HepG2 (cell line): ENCODE measurements around the gene CACNB4. TPM values are rescaled to one million over a fixed set of nuclear protein-coding genes. Genes with fewer than 3 reads are reported as not detected.

Experiments
- ATAC-seq: fragments of 200-7000 bp; cut with Tn5 transposase; 3 replicates; pipeline ENCODE4 v1.9.1; 2020; ENCODE audit warnings: mild to moderate bottlenecking, moderate library complexity
- BruUV-seq: library from RNA; stranded (reverse); fragments of 400-500 nt; replicated peaks from 2 replicates; lab custom pipeline; 2021; lab: Mats Ljungman, UMichigan
- CTCF ChIA-PET: fragments of 300-600 bp; formaldehyde crosslinking; extraction: SDS; loops from one replicate; lab custom pipeline; 2021; ENCODE audit warnings: low total read pairs, inconsistent platforms, low intra/inter-chr PET ratio; lab: Yijun Ruan, JAX
- POLR2A ChIA-PET: fragments of 350-600 bp; sonication (Branson Sonifier 250); formaldehyde crosslinking; loops from one replicate; lab custom pipeline; 2020; ENCODE audit warnings: antibody characterized with exemption, inconsistent platforms; lab: Yijun Ruan, JAX
- DNase-seq: peaks from one replicate; pipeline ENCODE4 v3.0.0-alpha.2; 2015; ENCODE audit warnings: low spot score
- FAIRE-seq: peaks from 3 replicates; lab custom pipeline; 2011; peaks lifted over from hg19 to GRCh38; lab: Jason Lieb, UNC
- H2AFZ ChIP-seq: one replicate; pipeline ENCODE4 v1.6.1; 2011; ENCODE audit warnings: low read length, inconsistent platforms
- H3K27ac ChIP-seq: fragments of 300-600 bp; 3 replicates; pipeline ENCODE4 v1.8.0; 2011; ENCODE audit warnings: mixed run types, mild to moderate bottlenecking, mixed read lengths, low read length, inconsistent platforms; ENCODE audit not compliant: insufficient read depth; ENCODE audit errors: extremely low read length
- H3K27me3 ChIP-seq, 2 experiments: fragments of 200-600 bp in 1 of 2; 2 replicates in 1 of 2; 3 replicates in 1 of 2; pipeline versions ENCODE4 v1.6.0 to v1.8.0; 2011; ENCODE audit warnings: low read length in 2 of 2, mild to moderate bottlenecking in 2 of 2, moderate library complexity in 2 of 2, inconsistent platforms in 1 of 2; ENCODE audit not compliant: insufficient read depth in 2 of 2, control insufficient read depth in 1 of 2
- H3K36me3 ChIP-seq, 2 experiments: fragments of 200-600 bp in 1 of 2; replicated peaks in 1 of 2; 2 replicates in 1 of 2; 3 replicates in 1 of 2; pipeline versions ENCODE4 v1.5.1 to v1.8.0; 2011; ENCODE audit warnings: low read length in 2 of 2, inconsistent platforms in 1 of 2; ENCODE audit not compliant: insufficient read depth in 2 of 2, control insufficient read depth in 1 of 2
- H3K4me1 ChIP-seq: 2 replicates; pipeline ENCODE4 v1.5.1; 2012; ENCODE audit warnings: low read length, inconsistent platforms; ENCODE audit not compliant: insufficient read depth
- H3K4me2 ChIP-seq: 2 replicates; pipeline ENCODE4 v1.6.0; 2011; ENCODE audit warnings: low read depth, low read length, inconsistent platforms
- H3K4me3 ChIP-seq, 3 experiments: fragments of 200-600 bp in 1 of 3; sonication (generic), shearing (Covaris generic) in 1 of 3; replicated peaks in 1 of 3; 2 replicates each; pipeline ENCODE4 v1.5.1; 2011 to 2016; ENCODE audit warnings: low read length in 3 of 3, inconsistent platforms in 2 of 3, low read depth in 2 of 3, mild to moderate bottlenecking in 2 of 3, control low read depth in 1 of 3, mixed read lengths in 1 of 3; ENCODE audit not compliant: insufficient read depth in 1 of 3
- H3K79me2 ChIP-seq: one replicate; pipeline ENCODE4 v1.6.1; 2011; ENCODE audit warnings: low read length, inconsistent platforms; ENCODE audit not compliant: insufficient read depth
- H3K9ac ChIP-seq: 2 replicates; pipeline ENCODE4 v1.6.0; 2011; ENCODE audit warnings: mild to moderate bottlenecking, low read depth, low read length, inconsistent platforms; ENCODE audit not compliant: insufficient read depth
- H3K9me3 ChIP-seq: 2 replicates; pipeline ENCODE4 v1.5.1; 2012; ENCODE audit warnings: mild to moderate bottlenecking, low read length
- H4K20me1 ChIP-seq: 2 replicates; pipeline ENCODE4 v1.6.0; 2011; ENCODE audit warnings: inconsistent platforms, mild to moderate bottlenecking, low read length, moderate library complexity; ENCODE audit not compliant: insufficient read depth
- CCDC6 ChIP-seq: sonication (generic); formaldehyde crosslinking; IDR thresholded peaks from 2 replicates; pipeline ENCODE4 v1.8.1; 2022; ENCODE audit warnings: mild to moderate bottlenecking, missing genetic modification reagents, moderate library complexity
- CREB3 ChIP-seq: sonication (generic); formaldehyde crosslinking; IDR thresholded peaks from 2 replicates; pipeline ENCODE4 v1.5.0; 2020; ENCODE audit warnings: missing genetic modification reagents
- DBP ChIP-seq: sonication (generic); formaldehyde crosslinking; IDR thresholded peaks from 2 replicates; pipeline ENCODE4 v1.4.0; 2020; ENCODE audit warnings: missing genetic modification reagents; ENCODE audit errors: not compliant biosample characterization
- EZH2 ChIP-seq: conservative IDR thresholded peaks from 2 replicates; pipeline ENCODE4 v1.6.1; 2012; ENCODE audit warnings: mild to moderate bottlenecking, low read depth, low read length, moderate library complexity
- FOXA3 ChIP-seq: IDR thresholded peaks from 2 replicates; pipeline ENCODE4 v1.6.1; 2016; ENCODE audit warnings: missing genetic modification reagents, missing compliant biosample characterization
- HNF1B ChIP-seq: sonication (generic); formaldehyde crosslinking; IDR thresholded peaks from 2 replicates; pipeline ENCODE4 v1.5.1; 2020; ENCODE audit warnings: mild to moderate bottlenecking, moderate library complexity, missing genetic modification reagents
- MED1 ChIP-seq: sonication (generic); formaldehyde crosslinking; IDR thresholded peaks from 2 replicates; pipeline ENCODE4 v1.4.0; 2020; ENCODE audit warnings: missing genetic modification reagents
- MNT ChIP-seq: fragments of 450-650 bp; IDR thresholded peaks from 2 replicates; pipeline ENCODE4 v1.6.1; 2016
- NCOA5 ChIP-seq: sonication (generic); formaldehyde crosslinking; IDR thresholded peaks from 2 replicates; pipeline ENCODE4 v1.4.0; 2020; ENCODE audit warnings: missing genetic modification reagents
- NR2F2 ChIP-seq: IDR thresholded peaks from 2 replicates; pipeline ENCODE4 v1.6.1; 2012; ENCODE audit warnings: low read depth, inconsistent platforms, borderline replicate concordance
- TSC22D2 ChIP-seq: sonication (generic); formaldehyde crosslinking; IDR thresholded peaks from 2 replicates; pipeline ENCODE4 v1.5.1; 2020; ENCODE audit warnings: missing genetic modification reagents, mild to moderate bottlenecking, borderline replicate concordance
- ZBTB43 ChIP-seq: sonication (generic); formaldehyde crosslinking; conservative IDR thresholded peaks from 2 replicates; pipeline ENCODE4 v1.4.0; 2020; ENCODE audit warnings: missing genetic modification reagents
- ZFP41 ChIP-seq: sonication (generic); formaldehyde crosslinking; IDR thresholded peaks from 2 replicates; pipeline ENCODE4 v1.4.0; 2020; ENCODE audit warnings: mild to moderate bottlenecking, missing genetic modification reagents, borderline replicate concordance
- ZNF17 ChIP-seq: sonication (generic); formaldehyde crosslinking; IDR thresholded peaks from 2 replicates; pipeline ENCODE4 v1.5.0; 2020; ENCODE audit warnings: mild to moderate bottlenecking, missing genetic modification reagents
- ZNF333 ChIP-seq: sonication (generic); formaldehyde crosslinking; IDR thresholded peaks from 2 replicates; pipeline ENCODE4 v1.4.0; 2020; ENCODE audit warnings: mild to moderate bottlenecking, missing genetic modification reagents, borderline replicate concordance
- ZNF446 ChIP-seq: sonication (generic); formaldehyde crosslinking; IDR thresholded peaks from 2 replicates; pipeline ENCODE4 v1.5.0; 2020; ENCODE audit warnings: mild to moderate bottlenecking, missing genetic modification reagents
- WGBS: methylation state at CpG from one replicate; pipeline ENCODE4 v1.1.6; 2017; ENCODE audit warnings: low lambda C conversion rate; 5-methylcytosine and 5-hydroxymethylcytosine counted together
- in situ Hi-C: cut with HindIII; loops from 2 replicates; pipeline ENCODE4 v1.10.0; 2017; ENCODE audit warnings: low pct_unique_long_range_greater_than_20kb; ENCODE audit not compliant: extremely low pct_ligation_motif_present
- intact Hi-C: fragments of 100-400 bp; cut with micrococcal nuclease; formaldehyde crosslinking; loops from one replicate; pipeline ENCODE4 v1.10.0; 2022; ENCODE audit not compliant: unreplicated experiment
- polyA plus RNA-seq, 8 experiments: library from polyadenylated mRNA; depleted of rRNA in 3 of 8; stranded (reverse) in 7 of 8; unstranded in 1 of 8; fragments of >200 nt; fragmentation: Illumina TruSeq in 4 of 8; extraction: Trizol in 4 of 8; gene quantifications; 2 replicates each; pipeline versions ENCODE4 v1.2.1 to v1.2.3, GENCODE V29; 2011 to 2016; ENCODE audit warnings: low read depth in 4 of 8, missing spikeins in 1 of 8, mixed read lengths in 1 of 8; ENCODE audit not compliant: insufficient read depth in 1 of 8
- total RNA-seq, 5 experiments: library from RNA; depleted of rRNA; stranded (reverse); fragments of >200 nt; fragmentation: Illumina TruSeq; extraction: Trizol; gene quantifications; 2 replicates each; pipeline ENCODE4 v1.2.3, GENCODE V29; 2016; ENCODE audit warnings: low read depth in 1 of 5

The CACNB4 gene
- total and polyA plus RNA-seq, 2 of the 13 experiments (the other 11 are each of a cell fraction or from before 2014, with no cell fraction given), result 5.1 to 14.3 TPM

GRCh38 chr2:151933266-151933804, 165.5 kb downstream of the CACNB4 start (continued):
- TF ChIP-seq ZBTB43 (CRISPR knock-in tag) (no peak), MED1 (CRISPR knock-in tag) (no peak), ZNF17 (CRISPR knock-in tag) (no peak), ZNF446 (CRISPR knock-in tag) (no peak), MNT (no peak), CREB3 (no peak), ZFP41 (no peak), TSC22D2 (CRISPR knock-in tag) (no peak)

- ATAC-seq (no peak), FAIRE-seq (no peak), DNase-seq (no peak)
- H3K4me3 ChIP-seq, result no peak overlapping the region
- H3K36me3 ChIP-seq, result no peaks in the 10 kb centered on the region
- H3K9me3 ChIP-seq, result no peaks in the 10 kb centered on the region
- WGBS, result 99% methylated on average over 1 of the region's 1 CpG
- H3K4me2 ChIP-seq, result no peak overlapping the region
- no TSS peak for BruUV-seq
- H4K20me1 ChIP-seq, result no peaks in the 10 kb centered on the region
- intact Hi-C loops, result no loop called here
- no peaks in the 10 kb centered on the region for H3K27me3 ChIP-seq
- peaks cover 11% of the 10 kb centered on the region; the same call in 1 of the 2 replicates for H3K4me1 ChIP-seq
- H3K27ac ChIP-seq, result no peak overlapping the region
- no peak overlapping the region for H3K9ac ChIP-seq
- ChIA-PET CTCF (no interaction called here), POLR2A (no interaction called here)
- H3K79me2 ChIP-seq, result no peaks in the 10 kb centered on the region
- H2AFZ ChIP-seq, result no peak overlapping the region
- in situ Hi-C loops, result no loop called here
- TF ChIP-seq EZH2 (no peak), NCOA5 (CRISPR knock-in tag) (no peak), FOXA3 (CRISPR knock-in tag) (no peak), HNF1B (no peak), NR2F2 (no peak), CCDC6 (CRISPR knock-in tag) (no peak), ZNF333 (CRISPR knock-in tag) (no peak), DBP (CRISPR knock-in tag) (no peak)
Measured at GRCh38 chr2:151931756-151932155, 167.1 kb downstream of the CACNB4 start.
